Fibroblast of skin of scalp (primary cell): ENCODE measurements around the gene CSAD. TPM values are rescaled to one million over a fixed set of nuclear protein-coding genes. Genes with fewer than 3 reads are reported as not detected.

Experiments
- DNase-seq: peaks from one replicate; pipeline ENCODE4 v3.0.0-alpha.2; 2013
- polyA plus RNA-seq, 2 experiments: library from polyadenylated mRNA; unstranded; fragments of 120-200 nt; gene quantifications; one replicate each; pipeline ENCODE4 v1.2.1, GENCODE V29; 2013; ENCODE audit not compliant: insufficient read length in 2 of 2

CSAD gene
- 18.9 TPM for polyA plus RNA-seq (2013, experiment 1 of 2; ENCODE audit: insufficient read length)
- 16.1 TPM for polyA plus RNA-seq (2013, experiment 2 of 2; ENCODE audit: insufficient read length)

- DNase-seq: peak; percentile 99
These were observed at the start of gene CSAD, which contains the start of gene ZNF740 for GRCh38 chr12:53180220-53180930. Gene CSAD (minus strand): TSS chr12:53180925. CDS start chr12:53173470, 7,455 bp downstream. Gene ZNF740 (plus strand): TSS chr12:53180722. CDS start chr12:53181984, 1,262 bp downstream.

- DNase-seq: no peak
These were observed 49.6 kb upstream of the CSAD start for GRCh38 chr12:53230108-53230845.

GRCh38 chr12:53229454-53229853 is 48.7 kb upstream of the CSAD start:
- DNase-seq: no peak

GRCh38 chr12:53227836-53228235 is 47.1 kb upstream of the CSAD start:
- no peak for DNase-seq

GRCh38 chr12:53227341-53227740 is 46.6 kb upstream of the CSAD start:
- no peak for DNase-seq

- DNase-seq: no peak
These were observed 46.1 kb upstream of the CSAD start for GRCh38 chr12:53226815-53227214.

- no peak for DNase-seq
These were observed 45.1 kb upstream of the CSAD start for GRCh38 chr12:53225635-53226424.

- no peak for DNase-seq
These were observed 44.3 kb upstream of the CSAD start for GRCh38 chr12:53224897-53225634.

GRCh38 chr12:53224061-53224896 is 43.6 kb upstream of the CSAD start:
- DNase-seq: peak; percentile 49

GRCh38 chr12:53223389-53224060 is 42.8 kb upstream of the CSAD start:
- DNase-seq: peak; percentile 76

- DNase-seq: no peak
These were observed 42.1 kb upstream of the CSAD start for GRCh38 chr12:53222806-53223261.

- peak; percentile 78 for DNase-seq
These were observed 41.5 kb upstream of the CSAD start for GRCh38 chr12:53222170-53222721.

- DNase-seq: peak; percentile 76
These were observed 40.7 kb upstream of the CSAD start for GRCh38 chr12:53221203-53222080.

GRCh38 chr12:53220694-53221202 is 40.0 kb upstream of the CSAD start:
- DNase-seq: peak; percentile 96

GRCh38 chr12:53219956-53220693 is 39.4 kb upstream of the CSAD start:
- peak; percentile 71 for DNase-seq

- peak; percentile 49 for DNase-seq
These were observed 38.7 kb upstream of the CSAD start for GRCh38 chr12:53219292-53219955.

GRCh38 chr12:53218551-53219291 is 38.0 kb upstream of the CSAD start:
- DNase-seq: no peak
